K562 (cell line): Measurements from ENCODE around the gene ZFP64. TPM values are rescaled to one million over a fixed set of nuclear protein-coding genes. Genes with fewer than 3 reads are reported as not detected.

Experiments used
- ATAC-seq: fragments of 200-7000 bp; cut with Tn5 transposase; 3 replicates; pipeline ENCODE4 v1.9.1; 2020; ENCODE audit warnings: moderate library complexity
- BruUV-seq: library from RNA; stranded (reverse); fragments of 400-500 nt; replicated peaks from 2 replicates; lab custom pipeline; 2021; lab: Mats Ljungman, UMichigan
- CTCF ChIA-PET: fragments of 300-600 bp; formaldehyde crosslinking; extraction: SDS; loops from one replicate; lab custom pipeline; 2021; ENCODE audit warnings: low intra/inter-chr PET ratio; lab: Yijun Ruan, JAX
- POLR2A ChIA-PET: fragments of 300-600, 350-650 bp; sonication (Branson Sonifier 250); formaldehyde crosslinking; extraction: SDS; loops from one replicate; lab custom pipeline; 2021; ENCODE audit warnings: antibody characterized with exemption, inconsistent platforms; lab: Yijun Ruan, JAX
- DNase-seq, 4 experiments: peaks; one replicate each; pipeline versions ENCODE4 v3.0.0 to v3.0.0-alpha.2; 2011 to 2018; ENCODE audit warnings: low spot score in 3 of 4, mixed read lengths in 3 of 4; ENCODE audit errors: extremely low read depth in 1 of 4
- FAIRE-seq: peaks from 2 replicates; lab custom pipeline; 2011; peaks lifted over from hg19 to GRCh38; lab: Jason Lieb, UNC
- H2AFZ ChIP-seq: 2 replicates; pipeline ENCODE4 v1.6.0; 2011; ENCODE audit warnings: low read depth, low read length, control low read depth, inconsistent platforms
- H3K27ac ChIP-seq: fragments of 200-600 bp; 3 replicates; pipeline ENCODE4 v1.8.0; 2011; ENCODE audit warnings: low read depth, mild to moderate bottlenecking, control low read depth, inconsistent platforms, low read length, moderate library complexity, mixed read lengths; ENCODE audit errors: extremely low read depth
- H3K27me3 ChIP-seq, 2 experiments: fragments of 300-600 bp in 1 of 2; 2 replicates in 1 of 2; 3 replicates in 1 of 2; pipeline versions ENCODE4 v1.6.0 to v1.8.0; 2011; ENCODE audit warnings: inconsistent platforms in 2 of 2, low read length in 2 of 2, mild to moderate bottlenecking in 1 of 2, mixed read lengths in 1 of 2, moderate library complexity in 1 of 2; ENCODE audit not compliant: control insufficient read depth in 2 of 2, insufficient read depth in 2 of 2
- H3K36me3 ChIP-seq: fragments of 300-600 bp; 3 replicates; pipeline ENCODE4 v1.8.0; 2011; ENCODE audit warnings: mild to moderate bottlenecking, low read length, inconsistent platforms; ENCODE audit not compliant: control insufficient read depth, insufficient read depth
- H3K4me1 ChIP-seq, 2 experiments: fragments of 200-600 bp in 1 of 2; replicated peaks in 1 of 2; 2 replicates in 1 of 2; 3 replicates in 1 of 2; pipeline versions ENCODE4 v1.5.1 to v1.8.0; 2011; ENCODE audit warnings: inconsistent platforms in 2 of 2, low read length in 2 of 2, mild to moderate bottlenecking in 1 of 2, mixed read lengths in 1 of 2, moderate library complexity in 1 of 2; ENCODE audit not compliant: control insufficient read depth in 2 of 2, insufficient read depth in 2 of 2
- H3K4me2 ChIP-seq: 2 replicates; pipeline ENCODE4 v1.6.1; 2011; ENCODE audit warnings: low read length, control low read depth, inconsistent platforms, mixed read lengths; ENCODE audit not compliant: insufficient read depth
- H3K4me3 ChIP-seq: fragments of 200-600 bp; sonication (generic), shearing (Covaris generic); 2 replicates; pipeline ENCODE4 v1.5.1; 2016; ENCODE audit warnings: control low read depth, inconsistent platforms
- H3K79me2 ChIP-seq: fragments of 200-600 bp; 3 replicates; pipeline ENCODE4 v1.8.0; 2011; ENCODE audit warnings: low read length, inconsistent platforms; ENCODE audit not compliant: control insufficient read depth, insufficient read depth
- H3K9ac ChIP-seq, 2 experiments: 2 replicates each; pipeline versions ENCODE4 v1.6.0 to v1.6.1; 2011; ENCODE audit warnings: low read depth in 2 of 2, low read length in 2 of 2, control low read depth in 1 of 2, inconsistent platforms in 1 of 2, mild to moderate bottlenecking in 1 of 2, mixed read lengths in 1 of 2; ENCODE audit not compliant: insufficient read depth in 1 of 2
- H3K9me1 ChIP-seq: one replicate; pipeline ENCODE4 v1.6.0; 2011; ENCODE audit warnings: inconsistent platforms, mild to moderate bottlenecking, low read length, moderate library complexity; ENCODE audit not compliant: control insufficient read depth, insufficient read depth
- H3K9me3 ChIP-seq: replicated peaks from 2 replicates; pipeline ENCODE4 v1.5.1; 2011; ENCODE audit warnings: low read depth, low read length, inconsistent platforms; ENCODE audit not compliant: control insufficient read depth, insufficient read depth
- H4K20me1 ChIP-seq: replicated peaks from 2 replicates; pipeline ENCODE4 v1.6.1; 2011; ENCODE audit warnings: low read length, inconsistent platforms, mixed read lengths; ENCODE audit not compliant: control insufficient read depth, insufficient read depth
- CEBPB ChIP-seq: fragments of 450-650 bp; IDR thresholded peaks from 2 replicates; pipeline ENCODE4 v1.6.1; 2016; ENCODE audit warnings: missing genetic modification characterization, missing compliant biosample characterization
- GMEB1 ChIP-seq: fragments of 250-450 bp; sonication (Bioruptor Pico); IDR thresholded peaks from 2 replicates; pipeline ENCODE4 v1.4.0; 2020; ENCODE audit warnings: mild to moderate bottlenecking
- HINFP ChIP-seq: fragments of 450-650 bp; conservative IDR thresholded peaks from 2 replicates; pipeline ENCODE4 v1.6.1; 2016; ENCODE audit warnings: missing genetic modification characterization, low read depth, mild to moderate bottlenecking, control low read depth, missing compliant biosample characterization
- NR2C1 ChIP-seq, 2 experiments: fragments of 450-650 bp; IDR thresholded peaks; 2 replicates each; pipeline ENCODE4 v1.6.1; 2017; ENCODE audit warnings: mild to moderate bottlenecking in 2 of 2, antibody characterized with exemption in 1 of 2, inconsistent platforms in 1 of 2, missing compliant biosample characterization in 1 of 2, missing genetic modification characterization in 1 of 2
- TEAD1 ChIP-seq, 2 experiments: fragments of 450-650 bp in 1 of 2; sonication (generic) in 1 of 2; formaldehyde crosslinking; IDR thresholded peaks; 2 replicates each; pipeline versions ENCODE4 v1.4.0 to v1.8.0; 2020 to 2022; ENCODE audit warnings: mild to moderate bottlenecking in 2 of 2, missing genetic modification reagents in 1 of 2
- TFAP4 ChIP-seq: sonication (generic); formaldehyde crosslinking; IDR thresholded peaks from 2 replicates; pipeline ENCODE4 v1.8.0; 2022; ENCODE audit warnings: missing genetic modification reagents, mild to moderate bottlenecking, moderate library complexity, borderline replicate concordance
- WGBS: fragments of 100-300 bp; shearing (Covaris generic); methylation state at CpG from one replicate; pipeline ENCODE4 v1.1.6; 2016; ENCODE audit warnings: low coverage, mixed read lengths; ENCODE audit not compliant: insufficient coverage; ENCODE audit errors: missing lambda C conversion rate; 5-methylcytosine and 5-hydroxymethylcytosine counted together
- in situ Hi-C: fragments of 300-500 bp; cut with MboI; formaldehyde crosslinking; loops from 4 replicates; pipeline ENCODE4 v1.15.0; 2018; ENCODE audit warnings: inconsistent platforms, mixed read lengths
- intact Hi-C: fragments of 100-400 bp; cut with micrococcal nuclease; formaldehyde crosslinking; loops from 2 replicates; pipeline ENCODE4 v1.14.2; 2022
- polyA plus RNA-seq, 8 experiments: library from polyadenylated mRNA; depleted of rRNA in 4 of 8; stranded (reverse) in 5 of 8; unstranded in 3 of 8; fragments of >200 nt; fragmentation: Nextera tagmentation in 2 of 8; fragmentation: Illumina TruSeq in 1 of 8; extraction: Ambion mirVana in 2 of 8; extraction: Trizol in 1 of 8; gene quantifications; 2 replicates each; pipeline versions ENCODE4 v1.2.1 to v1.2.3, GENCODE V29; 2011 to 2014; ENCODE audit warnings: inconsistent platforms in 1 of 8, missing spikeins in 1 of 8
- total RNA-seq, 7 experiments: library from RNA; depleted of rRNA in 6 of 7; stranded (reverse); fragments of >200 nt in 6 of 7; fragmentation: Illumina TruSeq in 2 of 7; extraction: Trizol in 2 of 7; gene quantifications; 2 replicates each; pipeline versions ENCODE4 v1.2.1 to v1.2.3, GENCODE V29; 2011 to 2021; ENCODE audit warnings: low replicate concordance in 1 of 7

ZFP64 gene
- total and polyA plus RNA-seq, 9 of the 15 experiments (the other 6 are each of a cell fraction or from before 2014, with no cell fraction given) = 1.4 to 13.4 (median 7.0) TPM

GRCh38 chr20:52209154-52209571, 17.6 kb upstream of the ZFP64 start (continued):
- TF ChIP-seq GMEB1 (CRISPR knock-in tag) = no peak

- no peak overlapping the region for H3K4me2 ChIP-seq
- 16% methylated on average over 3 of the region's 3 CpGs for WGBS
- no peaks in the 10 kb centered on the region; a peak in 1 of 5 replicates for H3K27me3 ChIP-seq
- CTCF ChIA-PET = no interaction called here
- no peak overlapping the region for H3K9ac ChIP-seq
- no TSS peak for BruUV-seq
- POLR2A ChIA-PET = interaction anchor here (0.7 kb wide), 1 partner anchor 21 kb away, joined by 3 read pairs; no protein-coding TSS in a partner anchor
- FAIRE-seq (no peak), ATAC-seq (no peak), DNase-seq (no peak)
- peak; percentile 65; the same call in 1 of the 2 replicates for TF ChIP-seq HINFP (tag)
- TF ChIP-seq TEAD1 (CRISPR knock-in tag; IDR thresholded peaks at IDR 0.05) = no peak
- no peak for TF ChIP-seq NR2C1 (IDR thresholded peaks at IDR 0.05)
- TF ChIP-seq NR2C1 (tag; IDR thresholded peaks at IDR 0.05) = no peak
- no peak for TF ChIP-seq TFAP4
- TF ChIP-seq CEBPB (tag) = 0 out of 2 replicates have a peak, but pooled peaks have one; percentile 15
- H3K9me3 ChIP-seq = peaks cover 1% of the 10 kb centered on the region; the same call in 1 of the 2 replicates
- H3K36me3 ChIP-seq = no peaks in the 10 kb centered on the region
- H2AFZ ChIP-seq = no peak overlapping the region
- H4K20me1 ChIP-seq = no peaks in the 10 kb centered on the region
- H3K4me1 ChIP-seq = no peaks in the 10 kb centered on the region; a peak in 1 of 5 replicates
- no peak overlapping the region for H3K27ac ChIP-seq
- H3K79me2 ChIP-seq = peaks cover 17% of the 10 kb centered on the region
- intact Hi-C loops = no loop called here
- in situ Hi-C loops = no loop called here
- no peaks in the 10 kb centered on the region for H3K9me1 ChIP-seq
- no peak overlapping the region for H3K4me3 ChIP-seq
Observed at GRCh38 chr20:52207020-52207810, 15.6 kb upstream of the ZFP64 start.
